HG02852 (cell line): Measurements from ENCODE around the gene SCIN.
A peak's percentile ranks its signal among the peaks of the same experiment; 100 is the strongest.

Source experiments
- ATAC-seq: cut with Tn5 transposase; IDR thresholded peaks from one replicate; pipeline ENCODE4 v1.9.1; 2021; ENCODE audit warnings: mild to moderate bottlenecking, moderate library complexity; ENCODE audit not compliant: unreplicated experiment

The SCIN gene

GRCh38 chr7:12565873-12566272 is 4.6 kb upstream of the SCIN start:
- ATAC-seq: no peak

DNA sequence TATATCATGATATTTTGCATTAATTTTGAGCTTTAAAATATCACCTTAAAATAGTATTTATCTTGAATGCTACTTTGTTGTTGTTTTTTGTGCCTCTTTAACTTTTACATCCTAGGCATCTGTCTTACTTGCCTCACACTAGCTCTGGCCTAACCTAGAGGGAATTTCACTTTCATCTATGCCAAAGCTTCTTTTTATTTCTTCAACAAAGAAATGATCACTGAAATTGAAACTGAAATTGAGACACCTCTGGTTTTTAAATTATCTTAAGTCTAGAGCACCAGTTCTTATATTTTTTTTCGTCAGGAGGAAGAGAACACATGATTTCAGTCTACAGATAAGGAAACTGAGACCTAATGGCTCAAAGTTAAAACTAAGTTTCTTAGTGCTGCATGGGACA is 3.5 kb upstream of the SCIN start:
- ATAC-seq: peak; percentile 85

- peak; percentile 33 for ATAC-seq
Measured at GRCh38 chr7:12569673-12570072, 847 bp upstream of the SCIN start.

DNA sequence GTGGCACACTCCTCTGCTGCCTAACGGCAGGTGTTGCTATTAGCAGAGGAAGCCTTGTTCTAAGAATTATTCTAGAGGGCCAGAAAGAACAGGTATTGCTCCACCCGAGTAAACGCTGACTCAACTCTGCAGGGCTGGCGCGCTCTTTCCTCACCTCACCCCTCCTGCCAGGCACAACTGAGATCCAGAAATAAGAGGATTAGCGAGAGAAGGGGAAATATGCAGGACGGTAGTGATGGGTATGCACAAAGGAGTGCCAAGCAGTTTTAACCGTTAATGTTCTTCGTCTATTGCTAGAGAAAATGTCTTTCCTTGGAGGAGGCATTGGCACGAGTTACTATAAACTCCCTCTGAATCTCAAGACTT is 369 bp upstream of the SCIN start:
- no peak for ATAC-seq

DNA sequence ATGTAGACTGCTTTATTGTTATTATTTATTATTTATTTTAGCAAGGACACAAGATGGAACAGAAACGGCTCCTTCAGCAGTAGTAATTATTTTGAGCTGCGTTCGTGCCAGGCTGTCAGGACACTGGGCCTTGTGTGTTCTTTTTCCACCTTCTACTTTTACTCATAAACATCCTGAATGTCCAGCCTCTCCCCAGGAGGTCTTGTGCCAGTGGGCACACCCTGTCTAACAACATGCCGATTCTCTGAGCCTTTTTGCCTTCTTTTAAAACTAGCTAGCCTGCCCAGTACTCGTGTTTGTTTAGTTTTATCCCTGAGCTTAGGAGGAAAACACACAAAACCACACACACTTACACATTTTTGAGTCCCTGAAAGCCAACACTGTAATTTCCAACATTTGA is 1.2 kb downstream of the SCIN start:
- ATAC-seq: no peak

DNA sequence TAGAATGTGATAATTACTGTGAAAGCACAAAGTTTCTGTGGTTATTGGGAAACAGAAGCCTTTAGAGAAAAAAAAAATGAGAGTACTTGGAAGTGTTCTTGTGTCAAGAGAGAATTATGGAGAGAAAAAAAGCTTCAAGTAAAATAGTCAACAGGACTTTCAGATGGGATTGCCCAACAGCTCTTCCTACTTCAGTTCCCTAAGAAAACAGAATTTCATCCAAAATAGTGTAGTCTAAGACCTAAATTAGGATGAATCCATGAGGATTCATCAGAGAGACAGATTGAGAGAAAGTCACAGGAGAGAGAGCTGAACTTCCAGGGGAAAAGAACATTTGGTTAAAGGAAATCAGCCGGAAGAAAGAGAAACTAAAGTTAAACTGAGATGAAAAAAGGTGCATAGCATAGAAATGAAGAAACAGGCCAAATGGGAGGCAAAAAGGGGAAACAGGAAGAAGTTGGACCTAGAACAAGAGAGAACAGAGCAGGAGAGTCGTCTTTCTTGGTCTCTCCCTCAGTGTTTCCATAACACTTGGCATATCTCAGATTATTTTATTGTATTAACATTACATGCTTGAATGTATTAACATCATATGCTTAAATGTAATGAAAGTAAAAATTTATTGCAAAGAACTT is 2.5 kb downstream of the SCIN start:
- no peak for ATAC-seq

- ATAC-seq: no peak
Measured at GRCh38 chr7:12573885-12574284, 3.4 kb downstream of the SCIN start.

DNA sequence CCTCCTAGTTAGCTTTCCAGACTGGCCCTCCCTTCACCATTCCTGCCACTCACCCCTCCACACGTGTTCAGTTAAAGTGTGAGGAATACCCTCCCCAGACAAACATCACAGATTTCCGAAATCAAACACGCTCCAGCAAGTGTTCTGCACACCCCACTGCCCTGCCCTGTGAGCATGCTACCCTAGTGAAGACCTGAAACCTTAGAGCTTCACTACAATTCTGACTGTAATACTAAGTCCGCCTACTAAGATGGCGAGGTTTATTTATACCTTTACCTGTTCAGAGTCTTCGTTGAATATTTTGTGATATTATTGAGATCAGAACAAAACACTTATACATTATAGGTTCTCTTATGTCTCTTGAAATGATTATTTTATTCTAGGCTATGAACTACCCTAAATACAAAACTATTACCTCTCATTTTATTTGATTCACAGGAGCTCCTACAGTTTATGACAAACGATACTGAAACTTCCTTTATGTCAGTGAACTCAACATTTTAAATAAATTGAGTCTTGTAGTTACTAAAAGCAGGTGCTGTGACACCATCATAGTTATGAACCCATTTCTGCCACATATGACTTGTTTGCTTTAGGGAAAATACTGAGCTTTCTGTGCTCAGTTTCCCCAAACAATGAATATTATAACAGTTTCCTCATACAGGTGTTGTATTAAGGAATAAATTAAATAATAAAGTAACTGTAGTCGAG is 8.6 kb downstream of the SCIN start:
- peak; percentile 92 for ATAC-seq

GRCh38 chr7:12581897-12582296 is 11.4 kb downstream of the SCIN start:
- no peak for ATAC-seq

GRCh38 chr7:12582362-12582761 is 11.8 kb downstream of the SCIN start:
- ATAC-seq: no peak

GRCh38 chr7:12583176-12583575 is 12.7 kb downstream of the SCIN start:
- no peak for ATAC-seq

DNA sequence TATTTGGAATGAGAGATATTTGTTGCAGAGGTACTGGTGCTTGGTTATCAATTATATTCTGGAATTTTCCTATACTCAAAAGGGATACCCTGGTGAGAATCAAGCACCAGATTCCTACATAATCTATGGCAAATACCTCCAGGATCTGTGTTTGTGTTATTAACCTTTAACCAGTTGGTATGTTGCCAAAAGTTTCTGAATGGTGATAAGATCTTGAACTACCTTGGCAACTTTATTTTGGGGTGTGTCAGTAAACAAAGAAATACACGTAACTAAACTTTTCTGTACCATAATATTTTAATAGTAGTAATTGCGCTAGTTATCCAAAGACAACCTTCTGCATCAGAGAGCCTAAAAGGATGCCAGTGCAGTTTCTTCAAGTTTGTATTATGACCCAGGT is 13.4 kb downstream of the SCIN start:
- no peak for ATAC-seq

GRCh38 chr7:12584930-12585329 is 14.4 kb downstream of the SCIN start:
- peak; percentile 98 for ATAC-seq

GRCh38 chr7:12586271-12586670 is 15.8 kb downstream of the SCIN start:
- ATAC-seq: no peak

DNA sequence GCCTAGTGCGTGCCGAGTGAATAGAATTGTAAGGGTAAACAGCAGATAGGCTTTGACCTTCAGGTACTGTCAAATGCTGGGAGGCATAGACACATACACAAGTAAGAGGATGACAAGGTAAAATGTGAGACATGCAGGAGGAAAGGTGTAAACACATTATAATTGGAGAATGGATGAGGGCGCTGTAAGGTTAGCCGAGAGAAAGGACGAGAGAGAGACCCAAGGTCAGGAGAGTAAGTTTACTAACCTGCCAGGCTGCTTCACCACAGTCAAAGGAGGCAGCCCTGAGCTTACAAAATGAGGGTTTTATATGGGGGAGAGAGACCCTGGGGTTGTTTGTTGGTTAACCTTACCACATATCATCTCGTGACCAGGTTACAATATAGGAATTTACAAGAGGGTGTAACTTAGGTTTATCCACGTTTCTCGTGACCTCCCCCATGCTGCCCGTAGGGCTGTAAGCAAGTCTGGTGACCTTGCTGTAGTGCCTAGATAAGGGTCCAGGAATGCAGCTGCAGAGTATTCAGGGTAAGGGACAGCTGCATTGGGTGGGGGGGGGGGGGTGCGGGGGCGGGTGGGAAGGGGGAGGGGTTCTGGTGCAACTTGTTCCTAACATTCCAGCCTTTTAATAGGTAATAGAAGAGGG is 17.9 kb downstream of the SCIN start:
- no peak for ATAC-seq

DNA sequence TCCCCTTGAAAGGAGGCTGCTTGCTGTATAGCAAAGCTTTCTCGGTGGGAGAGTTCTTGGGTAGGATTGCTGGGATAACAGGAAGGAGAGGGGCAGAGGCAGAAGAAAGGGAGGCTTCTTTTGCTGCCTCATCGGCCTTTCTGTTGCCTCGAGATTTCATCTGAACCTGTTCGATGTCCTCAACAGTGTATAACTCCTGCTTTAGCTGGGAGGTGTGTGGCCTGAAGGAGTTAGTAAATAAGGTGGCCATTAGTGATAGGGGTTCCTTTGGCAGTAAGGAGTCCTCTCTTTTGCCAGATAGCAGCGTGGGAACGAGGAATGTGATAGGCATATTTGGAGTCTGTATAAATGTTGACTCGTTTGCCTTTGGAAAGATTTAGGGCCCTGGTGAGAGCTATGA is 20.0 kb downstream of the SCIN start:
- no peak for ATAC-seq

- no peak for ATAC-seq
Measured at GRCh38 chr7:12594122-12594897, 23.8 kb downstream of the SCIN start.

GRCh38 chr7:12595148-12595547 is 24.6 kb downstream of the SCIN start:
- no peak for ATAC-seq

DNA sequence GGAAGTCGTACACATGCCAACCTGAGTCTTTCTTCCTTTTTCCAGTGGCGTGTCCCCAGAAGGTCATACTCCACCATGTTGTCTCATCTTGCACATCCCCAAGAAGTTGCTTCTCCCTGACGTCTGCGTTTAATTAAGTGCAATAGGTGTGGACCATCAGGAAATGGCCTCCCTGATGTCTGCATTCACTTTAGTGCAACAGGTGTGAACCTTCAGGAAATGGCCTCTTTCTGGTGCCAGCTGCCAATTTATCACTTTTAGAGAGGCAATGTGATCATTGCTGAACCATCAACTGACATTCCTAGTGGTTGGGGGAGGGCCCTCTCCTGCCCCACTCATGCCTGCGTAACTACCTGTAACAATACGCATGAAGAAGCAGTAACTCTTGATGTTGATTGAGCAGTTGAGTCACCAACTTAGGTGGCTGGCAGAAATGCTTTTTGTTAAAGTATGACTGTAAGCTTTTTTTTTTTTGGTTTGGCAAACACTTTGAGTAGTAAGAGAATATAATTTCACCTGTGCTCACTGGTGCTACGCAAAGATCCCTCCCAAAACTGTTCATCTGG is 25.8 kb downstream of the SCIN start:
- ATAC-seq: no peak

- peak; percentile 96 for ATAC-seq
Measured at GRCh38 chr7:12601302-12601869, 30.9 kb downstream of the SCIN start.

DNA sequence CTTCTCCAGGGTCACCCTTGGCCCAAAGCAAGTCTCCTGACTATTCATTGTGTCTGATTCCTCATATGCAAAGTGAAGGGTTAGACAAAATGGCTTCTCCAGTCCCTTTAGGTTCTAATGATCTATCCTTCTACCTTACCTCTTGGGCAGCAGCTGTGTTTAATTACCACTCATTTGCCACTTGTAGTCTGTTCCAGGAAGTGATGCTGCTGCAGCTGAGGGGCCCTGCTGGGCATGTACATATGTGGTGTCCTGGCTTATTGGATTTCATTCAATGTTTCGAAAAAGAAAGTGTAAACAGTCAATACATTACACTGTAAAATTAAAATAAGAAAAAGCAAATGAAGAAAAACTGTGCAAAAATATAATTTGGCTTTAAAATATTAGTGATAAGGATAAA is 36.6 kb downstream of the SCIN start:
- no peak for ATAC-seq
